ENCODE results near the gene CEP85L.

DNA sequence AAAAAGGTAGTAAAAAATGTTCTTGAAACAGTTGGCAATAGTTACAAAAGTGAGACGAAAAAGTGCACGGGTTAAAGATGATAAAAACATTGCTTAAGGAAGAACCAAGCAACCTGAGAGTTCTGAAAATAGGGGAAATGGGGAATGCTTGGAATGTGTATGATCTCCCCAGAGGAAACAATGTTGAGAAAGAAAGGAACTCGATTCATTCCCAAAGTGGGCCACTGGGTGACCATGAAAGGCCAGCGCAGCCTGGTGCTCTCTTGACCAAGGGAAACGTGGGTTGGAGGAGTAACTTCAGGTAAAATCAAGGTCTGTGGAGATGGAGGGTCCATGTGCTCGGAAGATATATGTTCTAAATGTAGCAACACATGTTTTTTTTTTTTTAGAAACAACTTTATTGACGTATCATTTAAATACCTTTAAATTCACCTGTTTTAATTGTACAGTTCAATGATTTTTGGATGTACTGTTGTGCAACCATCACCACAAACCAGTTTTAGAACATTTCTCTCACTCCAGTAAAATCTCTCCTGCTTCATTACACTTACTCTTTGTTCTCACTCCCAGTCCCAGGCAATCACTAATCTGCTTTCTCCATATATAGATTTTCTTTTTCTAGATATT is 34.5 kb upstream of the CEP85L start:
- TF ChIP-seq, protein P1, sequence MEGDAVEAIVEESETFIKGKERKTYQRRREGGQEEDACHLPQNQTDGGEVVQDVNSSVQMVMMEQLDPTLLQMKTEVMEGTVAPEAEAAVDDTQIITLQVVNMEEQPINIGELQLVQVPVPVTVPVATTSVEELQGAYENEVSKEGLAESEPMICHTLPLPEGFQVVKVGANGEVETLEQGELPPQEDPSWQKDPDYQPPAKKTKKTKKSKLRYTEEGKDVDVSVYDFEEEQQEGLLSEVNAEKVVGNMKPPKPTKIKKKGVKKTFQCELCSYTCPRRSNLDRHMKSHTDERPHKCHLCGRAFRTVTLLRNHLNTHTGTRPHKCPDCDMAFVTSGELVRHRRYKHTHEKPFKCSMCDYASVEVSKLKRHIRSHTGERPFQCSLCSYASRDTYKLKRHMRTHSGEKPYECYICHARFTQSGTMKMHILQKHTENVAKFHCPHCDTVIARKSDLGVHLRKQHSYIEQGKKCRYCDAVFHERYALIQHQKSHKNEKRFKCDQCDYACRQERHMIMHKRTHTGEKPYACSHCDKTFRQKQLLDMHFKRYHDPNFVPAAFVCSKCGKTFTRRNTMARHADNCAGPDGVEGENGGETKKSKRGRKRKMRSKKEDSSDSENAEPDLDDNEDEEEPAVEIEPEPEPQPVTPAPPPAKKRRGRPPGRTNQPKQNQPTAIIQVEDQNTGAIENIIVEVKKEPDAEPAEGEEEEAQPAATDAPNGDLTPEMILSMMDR (IDR thresholded peaks at IDR 0.05), result no peak
- TF ChIP-seq POLR2A (IDR thresholded peaks at IDR 0.05), result no peak
